Mucosa of stomach (tissue), 1 donor: ENCODE measurements around the gene UBQLN2.
"Not testable (repeated sequence)": the region's sequence is repeated elsewhere in the genome, so short reads cannot be mapped to it uniquely, and the experiment has no call there.

Experiments
- H3K27me3 ChIP-seq: one replicate; pipeline ENCODE4 v1.7.0; 2013; ENCODE audit warnings: mild to moderate bottlenecking, low read length; ENCODE audit not compliant: control insufficient read depth, insufficient read depth
- H3K36me3 ChIP-seq: one replicate; pipeline ENCODE4 v1.7.0; 2013; ENCODE audit warnings: low read length; ENCODE audit not compliant: control insufficient read depth, insufficient read depth
- H3K4me1 ChIP-seq: one replicate; pipeline ENCODE4 v1.7.0; 2013; ENCODE audit warnings: mild to moderate bottlenecking, low read length; ENCODE audit not compliant: control insufficient read depth, insufficient read depth
- H3K4me3 ChIP-seq: one replicate; pipeline ENCODE4 v1.7.0; 2013; ENCODE audit warnings: low read length
- H3K9ac ChIP-seq: one replicate; pipeline ENCODE4 v1.7.0; 2013; ENCODE audit warnings: mild to moderate bottlenecking, low read length, moderate library complexity
- H3K9me3 ChIP-seq: one replicate; pipeline ENCODE4 v1.7.0; 2013; ENCODE audit warnings: mild to moderate bottlenecking, low read length, moderate library complexity; ENCODE audit not compliant: control insufficient read depth
- donor health status: Pancreatic carcinoma.

The UBQLN2 gene

DNA sequence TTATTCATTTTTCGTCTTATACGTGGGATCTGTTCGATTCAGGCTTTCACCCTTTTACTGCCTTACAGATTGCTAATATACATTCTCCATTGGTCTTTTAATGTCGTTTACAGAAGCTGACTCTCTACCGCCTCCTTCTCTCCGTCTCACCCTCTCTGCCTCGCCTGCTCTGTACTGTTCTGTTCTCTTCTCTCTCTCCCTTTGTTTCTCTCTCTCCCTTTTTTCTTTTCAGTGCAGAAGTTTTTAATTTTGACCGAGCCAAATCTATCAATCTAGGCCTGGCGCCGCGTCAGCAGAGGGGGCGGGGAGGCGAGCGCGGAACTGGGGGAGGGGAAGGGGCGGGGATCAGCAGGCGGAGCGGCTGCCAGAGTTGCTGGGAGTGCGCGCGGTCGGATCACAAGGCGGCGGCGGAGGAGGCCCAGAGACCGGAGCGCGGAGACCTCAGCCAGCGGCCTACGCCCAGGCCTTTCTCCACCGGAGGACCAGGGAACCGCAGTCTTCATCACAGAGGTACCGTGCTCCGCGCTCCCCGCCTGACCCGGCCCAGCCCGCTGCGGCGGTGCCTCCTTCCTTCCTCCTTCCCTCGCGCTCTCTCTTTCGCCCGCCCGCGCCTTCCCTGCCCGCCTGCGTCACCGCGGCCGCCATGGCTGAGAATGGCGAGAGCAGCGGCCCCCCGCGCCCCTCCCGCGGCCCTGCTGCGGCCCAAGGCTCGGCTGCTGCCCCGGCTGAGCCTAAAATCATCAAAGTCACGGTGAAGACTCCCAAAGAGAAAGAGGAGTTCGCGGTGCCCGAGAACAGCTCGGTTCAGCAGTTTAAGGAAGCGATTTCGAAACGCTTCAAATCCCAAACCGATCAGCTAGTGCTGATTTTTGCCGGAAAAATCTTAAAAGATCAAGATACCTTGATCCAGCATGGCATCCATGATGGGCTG, at the start of gene UBQLN2:
UBQLN2 (plus strand) TSS at position 397 of the 931 bp plus-strand sequence; CDS start at position 644, 247 bp downstream.
- Histone ChIP-seq H3K9ac (peak within 1 kb of the TSS; percentile 92), H3K4me1 (no peaks in the 10 kb centered on the region), H3K36me3 (no peaks in the 10 kb centered on the region), H3K27me3 (no peaks in the 10 kb centered on the region), H3K9me3 (no peaks in the 10 kb centered on the region), H3K4me3 (peak within 1 kb of the TSS; percentile 72)

DNA sequence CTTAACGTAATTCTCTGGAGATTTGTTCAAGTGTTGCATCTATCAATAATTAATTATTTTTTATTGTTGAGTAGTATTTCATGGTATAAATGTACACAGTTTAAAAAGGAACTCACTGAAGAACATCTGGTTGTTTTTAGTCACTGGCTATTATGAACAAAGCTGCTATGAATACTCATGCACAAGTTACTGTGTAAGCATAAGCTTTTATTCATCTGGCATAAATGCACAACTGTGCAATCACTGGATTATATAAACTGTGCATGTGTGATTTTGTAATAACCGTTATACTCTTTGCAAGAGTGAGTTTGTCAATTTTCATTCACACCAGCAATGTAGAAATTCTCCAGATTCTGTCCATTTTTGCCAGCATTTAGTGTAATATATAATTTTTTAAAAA, 43.8 kb upstream of the UBQLN2 start:
- H3K36me3 ChIP-seq = no peaks in the 10 kb centered on the region
- H3K27me3 ChIP-seq = no peaks in the 10 kb centered on the region
- no peaks in the 10 kb centered on the region for H3K9me3 ChIP-seq
- H3K4me3 ChIP-seq = no peak overlapping the region
- H3K4me1 ChIP-seq = no peaks in the 10 kb centered on the region
- H3K9ac ChIP-seq = no peak overlapping the region

DNA sequence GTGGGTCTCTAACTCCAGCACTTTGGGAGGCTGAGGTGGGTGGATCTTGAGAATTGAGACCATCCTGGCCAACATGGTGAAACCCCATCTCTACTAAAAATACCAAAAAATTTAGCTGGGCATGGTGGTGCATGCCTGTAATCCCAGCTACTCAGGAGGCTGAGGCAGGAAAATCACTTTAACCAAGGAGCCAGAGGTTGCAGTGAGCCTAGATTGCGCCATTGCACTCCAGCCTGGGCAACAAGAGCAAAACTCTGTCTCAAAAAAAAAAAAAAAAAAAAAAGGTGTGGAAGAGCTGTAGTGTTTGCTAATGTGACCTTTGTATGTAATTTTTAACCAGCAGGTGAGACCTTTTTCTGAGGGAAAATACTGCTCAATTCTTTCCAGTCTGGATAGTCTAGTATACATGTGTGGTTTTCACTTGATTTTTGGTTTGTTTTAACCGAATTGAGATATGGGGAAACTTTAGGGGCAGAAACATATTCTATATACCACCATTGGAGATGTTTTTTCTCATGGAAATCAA, 33.9 kb upstream of the UBQLN2 start:
- not testable (repeated sequence) for H3K9me3 ChIP-seq, H3K4me3 ChIP-seq, H3K9ac ChIP-seq, H3K4me1 ChIP-seq, H3K36me3 ChIP-seq, H3K27me3 ChIP-seq

DNA sequence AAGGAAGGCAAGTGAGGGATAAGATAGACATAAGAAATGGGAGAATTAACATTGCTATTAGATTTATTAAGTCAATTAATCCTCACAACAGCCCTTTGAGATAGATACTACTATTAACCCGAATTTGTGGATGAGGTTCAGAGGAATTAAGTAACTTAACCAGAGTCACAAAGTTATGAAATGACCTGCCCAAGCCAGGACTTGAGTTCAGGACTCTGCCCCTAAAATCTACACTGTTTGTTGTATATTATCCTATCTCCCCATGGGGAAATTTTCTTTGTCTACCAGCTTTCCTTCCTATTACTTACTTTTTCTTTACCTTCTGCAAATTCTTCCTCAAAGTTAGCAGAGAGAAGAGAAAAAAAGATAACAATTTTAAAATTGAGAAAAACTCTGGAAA, 33.4 kb upstream of the UBQLN2 start:
- Histone ChIP-seq H3K4me3 (no peak overlapping the region), H3K36me3 (no peaks in the 10 kb centered on the region), H3K9me3 (no peaks in the 10 kb centered on the region), H3K4me1 (no peaks in the 10 kb centered on the region), H3K9ac (no peak overlapping the region), H3K27me3 (no peaks in the 10 kb centered on the region)

DNA sequence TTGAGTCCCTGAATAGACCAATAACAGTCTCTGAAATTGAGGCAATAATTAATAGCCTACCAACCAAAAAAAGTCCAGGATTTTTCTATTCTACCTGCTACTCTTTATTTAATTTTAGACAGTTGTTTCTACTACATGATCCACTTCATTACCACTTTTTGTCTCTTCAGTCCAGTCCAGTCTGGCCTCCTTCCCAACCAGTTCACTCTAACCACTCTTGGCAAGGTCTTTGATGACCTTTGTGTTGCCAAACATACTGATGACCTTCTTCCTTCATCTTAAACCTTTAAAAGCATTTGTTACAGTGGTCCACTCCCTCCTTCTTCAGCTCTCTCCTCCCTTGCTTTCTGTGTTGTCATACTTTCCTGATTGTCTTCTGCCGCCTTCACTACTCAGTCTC, 12.8 kb upstream of the UBQLN2 start:
- Histone ChIP-seq H3K36me3 (no peaks in the 10 kb centered on the region), H3K27me3 (no peaks in the 10 kb centered on the region), H3K9ac (no peak overlapping the region), H3K4me1 (no peaks in the 10 kb centered on the region), H3K4me3 (no peak overlapping the region), H3K9me3 (no peaks in the 10 kb centered on the region)

DNA sequence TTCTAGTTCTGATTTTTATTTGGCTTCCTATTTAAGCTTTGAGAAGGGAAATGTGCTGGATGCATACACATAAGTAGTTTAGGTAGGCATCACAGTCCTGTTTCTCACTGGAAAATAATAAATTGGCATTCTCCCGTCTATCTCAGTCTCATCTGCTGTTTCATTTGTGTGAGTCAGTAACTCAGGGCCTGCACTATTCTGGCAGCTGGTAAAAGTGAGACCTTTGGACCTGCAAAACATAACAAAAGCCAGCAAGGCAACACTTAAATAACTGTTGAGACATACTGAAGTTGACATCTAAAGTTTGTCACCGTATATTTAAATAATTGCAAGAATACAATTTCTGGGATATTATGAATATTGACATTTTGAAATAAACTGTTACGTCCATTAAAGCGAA, 8.6 kb upstream of the UBQLN2 start:
- no peaks in the 10 kb centered on the region for H3K9me3 ChIP-seq
- H3K27me3 ChIP-seq = no peaks in the 10 kb centered on the region
- H3K4me1 ChIP-seq = no peaks in the 10 kb centered on the region
- H3K4me3 ChIP-seq = no peak overlapping the region
- no peak overlapping the region for H3K9ac ChIP-seq
- H3K36me3 ChIP-seq = no peaks in the 10 kb centered on the region

DNA sequence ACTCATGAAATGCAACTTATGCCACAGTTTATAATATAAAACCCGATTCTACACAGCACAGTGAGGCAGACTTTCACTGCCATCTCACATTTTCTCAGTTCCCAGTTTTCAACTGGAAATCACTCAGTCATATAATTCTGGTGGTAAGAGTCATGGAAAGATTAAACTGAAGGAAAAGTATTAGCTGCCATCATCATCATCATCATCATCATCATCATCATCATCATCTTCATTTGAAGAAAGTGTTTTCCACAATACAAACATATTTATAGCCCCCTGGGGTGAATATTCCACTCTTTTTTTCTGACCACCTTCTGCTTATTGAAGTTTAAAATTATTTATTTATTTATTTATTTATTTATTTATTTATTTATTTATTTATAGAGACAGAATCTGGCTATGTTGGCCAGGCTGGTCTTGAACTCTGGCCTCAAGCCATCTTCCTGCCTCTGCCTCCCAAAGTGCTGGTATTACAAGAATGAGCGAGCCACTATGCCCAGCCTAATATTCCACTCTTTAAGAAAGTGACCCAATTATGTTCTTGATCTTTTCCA, 6.0 kb upstream of the UBQLN2 start:
- H3K27me3 ChIP-seq = no peaks in the 10 kb centered on the region
- H3K4me3 ChIP-seq = no peak overlapping the region
- no peak overlapping the region for H3K9ac ChIP-seq
- no peaks in the 10 kb centered on the region for H3K4me1 ChIP-seq
- H3K9me3 ChIP-seq = no peaks in the 10 kb centered on the region
- H3K36me3 ChIP-seq = no peaks in the 10 kb centered on the region

DNA sequence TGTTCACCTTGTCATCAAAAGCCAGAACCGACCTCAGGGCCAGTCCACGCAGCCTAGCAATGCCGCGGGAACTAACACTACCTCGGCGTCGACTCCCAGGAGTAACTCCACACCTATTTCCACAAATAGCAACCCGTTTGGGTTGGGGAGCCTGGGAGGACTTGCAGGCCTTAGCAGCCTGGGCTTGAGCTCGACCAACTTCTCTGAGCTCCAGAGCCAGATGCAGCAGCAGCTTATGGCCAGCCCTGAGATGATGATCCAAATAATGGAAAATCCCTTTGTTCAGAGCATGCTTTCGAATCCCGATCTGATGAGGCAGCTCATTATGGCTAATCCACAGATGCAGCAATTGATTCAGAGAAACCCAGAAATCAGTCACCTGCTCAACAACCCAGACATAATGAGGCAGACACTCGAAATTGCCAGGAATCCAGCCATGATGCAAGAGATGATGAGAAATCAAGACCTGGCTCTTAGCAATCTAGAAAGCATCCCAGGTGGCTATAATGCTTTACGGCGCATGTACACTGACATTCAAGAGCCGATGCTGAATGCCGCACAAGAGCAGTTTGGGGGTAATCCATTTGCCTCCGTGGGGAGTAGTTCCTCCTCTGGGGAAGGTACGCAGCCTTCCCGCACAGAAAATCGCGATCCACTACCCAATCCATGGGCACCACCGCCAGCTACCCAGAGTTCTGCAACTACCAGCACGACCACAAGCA, 898 bp downstream of the UBQLN2 start:
- H3K4me3 ChIP-seq = peak overlapping the region; percentile 72
- H3K36me3 ChIP-seq = no peaks in the 10 kb centered on the region
- no peaks in the 10 kb centered on the region for H3K9me3 ChIP-seq
- peak overlapping the region; percentile 92 for H3K9ac ChIP-seq
- H3K27me3 ChIP-seq = no peaks in the 10 kb centered on the region
- peaks cover 4% of the 10 kb centered on the region for H3K4me1 ChIP-seq

DNA sequence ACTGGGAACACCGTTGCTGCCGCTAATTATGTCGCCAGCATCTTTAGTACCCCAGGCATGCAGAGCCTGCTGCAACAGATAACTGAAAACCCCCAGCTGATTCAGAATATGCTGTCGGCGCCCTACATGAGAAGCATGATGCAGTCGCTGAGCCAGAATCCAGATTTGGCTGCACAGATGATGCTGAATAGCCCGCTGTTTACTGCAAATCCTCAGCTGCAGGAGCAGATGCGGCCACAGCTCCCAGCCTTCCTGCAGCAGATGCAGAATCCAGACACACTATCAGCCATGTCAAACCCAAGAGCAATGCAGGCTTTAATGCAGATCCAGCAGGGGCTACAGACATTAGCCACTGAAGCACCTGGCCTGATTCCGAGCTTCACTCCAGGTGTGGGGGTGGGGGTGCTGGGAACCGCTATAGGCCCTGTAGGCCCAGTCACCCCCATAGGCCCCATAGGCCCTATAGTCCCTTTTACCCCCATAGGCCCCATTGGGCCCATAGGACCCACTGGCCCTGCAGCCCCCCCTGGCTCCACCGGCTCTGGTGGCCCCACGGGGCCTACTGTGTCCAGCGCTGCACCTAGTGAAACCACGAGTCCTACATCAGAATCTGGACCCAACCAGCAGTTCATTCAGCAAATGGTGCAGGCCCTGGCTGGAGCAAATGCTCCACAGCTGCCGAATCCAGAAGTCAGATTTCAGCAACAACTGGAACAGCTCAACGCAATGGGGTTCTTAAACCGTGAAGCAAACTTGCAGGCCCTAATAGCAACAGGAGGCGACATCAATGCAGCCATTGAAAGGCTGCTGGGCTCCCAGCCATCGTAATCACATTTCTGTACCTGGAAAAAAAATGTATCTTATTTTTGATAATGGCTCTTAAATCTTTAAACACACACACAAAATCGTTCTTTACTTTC, 1.8 kb downstream of the UBQLN2 start:
- peak overlapping the region; percentile 92 for H3K9ac ChIP-seq

DNA sequence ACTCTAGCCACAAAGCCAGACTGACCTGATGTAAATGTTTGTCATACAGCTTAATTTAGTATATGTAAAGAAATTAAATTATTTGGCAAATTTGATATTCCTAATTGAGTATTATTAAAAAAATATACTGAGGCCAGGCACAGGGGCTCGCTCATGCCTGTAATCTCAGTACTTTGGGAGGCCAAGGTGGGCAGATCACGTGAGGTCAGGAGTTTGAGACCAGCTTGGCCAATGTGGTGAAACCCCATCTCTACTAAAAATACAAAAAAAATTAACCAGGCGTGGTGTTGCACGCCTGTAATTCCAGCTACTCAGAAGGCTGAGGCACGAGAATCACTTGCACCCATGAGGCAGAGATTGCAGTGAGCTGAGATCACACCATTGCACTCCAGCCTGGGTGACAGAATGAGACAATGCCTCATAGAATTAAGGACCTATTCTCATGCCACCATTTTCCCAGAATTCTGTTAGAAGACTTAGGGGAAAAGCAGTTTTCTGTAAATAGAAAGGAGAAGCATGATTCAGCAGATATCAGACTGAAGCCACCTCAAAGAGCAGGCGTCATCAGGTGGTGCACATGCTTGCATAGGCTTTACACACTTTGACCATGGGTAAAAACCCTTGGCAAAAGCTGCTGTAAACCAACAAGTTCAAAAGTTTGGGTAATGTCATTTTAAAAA, 6.1 kb downstream of the UBQLN2 start:
- H3K27me3 ChIP-seq = no peaks in the 10 kb centered on the region
- peaks cover 4% of the 10 kb centered on the region for H3K4me1 ChIP-seq
- no peaks in the 10 kb centered on the region for H3K36me3 ChIP-seq
- no peak overlapping the region for H3K9ac ChIP-seq
- H3K4me3 ChIP-seq = no peak overlapping the region
- no peaks in the 10 kb centered on the region for H3K9me3 ChIP-seq

More for the DNA sequence above, 1.8 kb downstream of the UBQLN2 start:
- Histone ChIP-seq H3K4me3 (peak overlapping the region; percentile 72), H3K4me1 (peaks cover 4% of the 10 kb centered on the region), H3K36me3 (no peaks in the 10 kb centered on the region), H3K27me3 (no peaks in the 10 kb centered on the region), H3K9me3 (no peaks in the 10 kb centered on the region)

DNA sequence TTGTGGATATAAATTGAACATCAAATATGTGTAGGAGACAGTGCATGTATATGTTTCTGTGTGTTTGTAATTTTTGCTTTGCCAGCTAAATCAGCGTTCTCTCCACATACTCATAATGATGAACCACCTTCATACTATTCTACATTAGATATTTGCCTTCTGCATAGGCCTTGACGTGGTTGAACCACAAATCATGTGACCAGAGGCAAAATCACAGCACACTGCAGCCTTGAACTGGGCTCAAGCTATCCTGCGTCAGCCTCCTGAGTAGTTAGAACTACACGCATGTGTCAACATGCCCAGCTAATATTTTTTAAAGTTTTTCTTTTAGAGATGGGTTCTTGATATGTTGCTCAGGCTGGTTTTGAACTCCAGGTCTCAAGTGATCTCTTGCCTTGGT, 9.5 kb downstream of the UBQLN2 start:
- Histone ChIP-seq H3K27me3 (no peaks in the 10 kb centered on the region), H3K4me1 (peaks cover 4% of the 10 kb centered on the region), H3K9ac (no peak overlapping the region), H3K4me3 (no peak overlapping the region), H3K9me3 (no peaks in the 10 kb centered on the region), H3K36me3 (no peaks in the 10 kb centered on the region)
